IPS-18c (cell line): ENCODE data around the gene TRIM37.

ENCODE experiments used
- H3K4me3 ChIP-seq: 2 replicates; pipeline ENCODE4 v1.7.0; 2013; ENCODE audit warnings: low read depth, mild to moderate bottlenecking, low read length, moderate library complexity; ENCODE audit not compliant: insufficient read depth
- H3K9me3 ChIP-seq: one replicate; pipeline ENCODE4 v1.6.1; 2013; ENCODE audit warnings: mild to moderate bottlenecking, low read length, moderate library complexity; ENCODE audit not compliant: control insufficient read depth, insufficient read depth

TRIM37 gene

GRCh38 chr17:59008737-59009136 lies 97.9 kb downstream of the TRIM37 start:
- H3K9me3 ChIP-seq = no peaks in the 10 kb centered on the region
- H3K4me3 ChIP-seq = no peak overlapping the region

GRCh38 chr17:59007995-59008394 lies 98.7 kb downstream of the TRIM37 start:
- Histone ChIP-seq H3K9me3 (no peaks in the 10 kb centered on the region), H3K4me3 (no peak overlapping the region)

- Histone ChIP-seq H3K4me3 (no peak overlapping the region), H3K9me3 (no peaks in the 10 kb centered on the region)
Observed at GRCh38 chr17:59004338-59005111, 102.2 kb downstream of the TRIM37 start.

- Histone ChIP-seq H3K4me3 (no peak overlapping the region), H3K9me3 (no peaks in the 10 kb centered on the region)
Observed at GRCh38 chr17:59003860-59004259, 102.8 kb downstream of the TRIM37 start.

GRCh38 chr17:59002848-59003247 lies 103.8 kb downstream of the TRIM37 start:
- H3K4me3 ChIP-seq = no peak overlapping the region

GRCh38 chr17:59002126-59002525 lies 104.6 kb downstream of the TRIM37 start:
- H3K4me3 ChIP-seq = no peak overlapping the region
- H3K9me3 ChIP-seq = no peaks in the 10 kb centered on the region

More at GRCh38 chr17:59002848-59003247, 103.8 kb downstream of the TRIM37 start:
- no peaks in the 10 kb centered on the region for H3K9me3 ChIP-seq

GRCh38 chr17:59001158-59001814 lies 105.4 kb downstream of the TRIM37 start:
- H3K4me3 ChIP-seq = no peak overlapping the region

GRCh38 chr17:59000022-59000421 lies 106.7 kb downstream of the TRIM37 start:
- Histone ChIP-seq H3K9me3 (no peaks in the 10 kb centered on the region), H3K4me3 (no peak overlapping the region)

More at GRCh38 chr17:59001158-59001814, 105.4 kb downstream of the TRIM37 start:
- H3K9me3 ChIP-seq = no peaks in the 10 kb centered on the region

GRCh38 chr17:58999500-58999899 lies 107.2 kb downstream of the TRIM37 start:
- Histone ChIP-seq H3K9me3 (no peaks in the 10 kb centered on the region), H3K4me3 (no peak overlapping the region)

GRCh38 chr17:58998871-58999270 lies 107.8 kb downstream of the TRIM37 start:
- Histone ChIP-seq H3K9me3 (no peaks in the 10 kb centered on the region), H3K4me3 (no peak overlapping the region)

GRCh38 chr17:58997756-58998553 lies 108.7 kb downstream of the TRIM37 start:
- Histone ChIP-seq H3K4me3 (no peak overlapping the region), H3K9me3 (no peaks in the 10 kb centered on the region)

- Histone ChIP-seq H3K9me3 (no peaks in the 10 kb centered on the region), H3K4me3 (no peak overlapping the region)
Observed at GRCh38 chr17:58996968-58997367, 109.7 kb downstream of the TRIM37 start.

GRCh38 chr17:58995247-58995940 lies 111.3 kb downstream of the TRIM37 start:
- H3K9me3 ChIP-seq = no peaks in the 10 kb centered on the region
- H3K4me3 ChIP-seq = no peak overlapping the region

- H3K4me3 ChIP-seq = no peak overlapping the region
- no peaks in the 10 kb centered on the region for H3K9me3 ChIP-seq
Observed at GRCh38 chr17:58993311-58993710, 113.4 kb downstream of the TRIM37 start.

- no peaks in the 10 kb centered on the region for H3K9me3 ChIP-seq
- no peak overlapping the region for H3K4me3 ChIP-seq
Observed at GRCh38 chr17:58991718-58992331, 114.9 kb downstream of the TRIM37 start.

GRCh38 chr17:58989629-58990028 lies 117.1 kb downstream of the TRIM37 start:
- no peaks in the 10 kb centered on the region for H3K9me3 ChIP-seq
- H3K4me3 ChIP-seq = no peak overlapping the region

GRCh38 chr17:58985971-58986370 lies 120.7 kb downstream of the TRIM37 start:
- Histone ChIP-seq H3K9me3 (no peaks in the 10 kb centered on the region), H3K4me3 (no peak overlapping the region)
